ENCODE measurements around the gene CCDC92.

DNA sequence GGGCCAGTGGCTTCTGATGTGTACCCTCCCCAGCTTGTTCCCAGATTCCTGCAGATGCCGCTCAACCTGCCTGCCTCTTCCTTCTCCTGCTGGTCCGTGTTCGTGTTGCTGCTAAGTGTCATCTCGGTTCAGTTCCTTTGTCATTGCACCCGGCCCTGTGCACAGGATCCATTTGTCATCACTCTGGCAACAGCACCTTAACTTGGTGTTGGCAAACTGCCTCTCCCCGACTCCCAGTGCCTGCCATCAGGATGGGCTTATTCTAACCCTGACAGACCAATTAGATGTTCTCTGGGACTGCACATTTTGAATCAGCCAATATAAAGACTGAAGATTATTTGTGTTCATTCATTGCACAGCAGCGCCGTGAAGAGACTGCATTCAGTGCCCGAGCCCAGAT lies 73.3 kb downstream of the CCDC92 start:
- TF ChIP-seq GLIS3 (CRISPR knock-in tag; IDR thresholded peaks at IDR 0.05): no peak
- TF ChIP-seq, protein P1, sequence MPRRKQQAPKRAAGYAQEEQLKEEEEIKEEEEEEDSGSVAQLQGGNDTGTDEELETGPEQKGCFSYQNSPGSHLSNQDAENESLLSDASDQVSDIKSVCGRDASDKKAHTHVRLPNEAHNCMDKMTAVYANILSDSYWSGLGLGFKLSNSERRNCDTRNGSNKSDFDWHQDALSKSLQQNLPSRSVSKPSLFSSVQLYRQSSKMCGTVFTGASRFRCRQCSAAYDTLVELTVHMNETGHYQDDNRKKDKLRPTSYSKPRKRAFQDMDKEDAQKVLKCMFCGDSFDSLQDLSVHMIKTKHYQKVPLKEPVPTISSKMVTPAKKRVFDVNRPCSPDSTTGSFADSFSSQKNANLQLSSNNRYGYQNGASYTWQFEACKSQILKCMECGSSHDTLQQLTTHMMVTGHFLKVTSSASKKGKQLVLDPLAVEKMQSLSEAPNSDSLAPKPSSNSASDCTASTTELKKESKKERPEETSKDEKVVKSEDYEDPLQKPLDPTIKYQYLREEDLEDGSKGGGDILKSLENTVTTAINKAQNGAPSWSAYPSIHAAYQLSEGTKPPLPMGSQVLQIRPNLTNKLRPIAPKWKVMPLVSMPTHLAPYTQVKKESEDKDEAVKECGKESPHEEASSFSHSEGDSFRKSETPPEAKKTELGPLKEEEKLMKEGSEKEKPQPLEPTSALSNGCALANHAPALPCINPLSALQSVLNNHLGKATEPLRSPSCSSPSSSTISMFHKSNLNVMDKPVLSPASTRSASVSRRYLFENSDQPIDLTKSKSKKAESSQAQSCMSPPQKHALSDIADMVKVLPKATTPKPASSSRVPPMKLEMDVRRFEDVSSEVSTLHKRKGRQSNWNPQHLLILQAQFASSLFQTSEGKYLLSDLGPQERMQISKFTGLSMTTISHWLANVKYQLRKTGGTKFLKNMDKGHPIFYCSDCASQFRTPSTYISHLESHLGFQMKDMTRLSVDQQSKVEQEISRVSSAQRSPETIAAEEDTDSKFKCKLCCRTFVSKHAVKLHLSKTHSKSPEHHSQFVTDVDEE (CRISPR knock-in tag; IDR thresholded peaks at IDR 0.05): no peak
- TF ChIP-seq, protein P2, sequence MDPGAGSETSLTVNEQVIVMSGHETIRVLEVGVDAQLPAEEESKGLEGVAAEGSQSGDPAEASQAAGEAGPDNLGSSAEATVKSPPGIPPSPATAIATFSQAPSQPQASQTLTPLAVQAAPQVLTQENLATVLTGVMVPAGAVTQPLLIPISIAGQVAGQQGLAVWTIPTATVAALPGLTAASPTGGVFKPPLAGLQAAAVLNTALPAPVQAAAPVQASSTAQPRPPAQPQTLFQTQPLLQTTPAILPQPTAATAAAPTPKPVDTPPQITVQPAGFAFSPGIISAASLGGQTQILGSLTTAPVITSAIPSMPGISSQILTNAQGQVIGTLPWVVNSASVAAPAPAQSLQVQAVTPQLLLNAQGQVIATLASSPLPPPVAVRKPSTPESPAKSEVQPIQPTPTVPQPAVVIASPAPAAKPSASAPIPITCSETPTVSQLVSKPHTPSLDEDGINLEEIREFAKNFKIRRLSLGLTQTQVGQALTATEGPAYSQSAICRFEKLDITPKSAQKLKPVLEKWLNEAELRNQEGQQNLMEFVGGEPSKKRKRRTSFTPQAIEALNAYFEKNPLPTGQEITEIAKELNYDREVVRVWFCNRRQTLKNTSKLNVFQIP (CRISPR knock-in tag; IDR thresholded peaks at IDR 0.05; ENCODE audit: borderline replicate concordance, low read depth): no peak
- TF ChIP-seq ZC3H10 (CRISPR knock-in tag; IDR thresholded peaks at IDR 0.05): no peak
